Gastrocnemius medialis (tissue), 4 donors: ENCODE results near the gene DUOX1. TPM values are rescaled to one million over a fixed set of nuclear protein-coding genes. Genes with fewer than 3 reads are reported as not detected.

Experiments used
- ATAC-seq, 2 donors: fragments of 150-250 bp; one replicate each; pipeline ENCODE4 v1.9.1; 2016
- DNase-seq, 2 donors: peaks; one replicate each; pipeline ENCODE4 v3.0.0-alpha.2; 2019
- H3K27ac ChIP-seq, 4 donors: fragments of 200-600 bp; sonication (generic); 1 replicate in 1 of 4; 2 replicates in 3 of 4; pipeline ENCODE4 v1.5.1; 2016 to 2018; ENCODE audit warnings: mild to moderate bottlenecking in 2 of 4, moderate library complexity in 1 of 4
- H3K27me3 ChIP-seq, 3 donors: fragments of 200-600 bp; sonication (generic) in 2 of 3; 1 replicate in 1 of 3; 2 replicates in 2 of 3; pipeline versions ENCODE4 v1.5.1 to v1.6.0; 2016 to 2019; ENCODE audit warnings: mild to moderate bottlenecking in 1 of 3, moderate library complexity in 1 of 3
- H3K36me3 ChIP-seq, 2 donors: fragments of 200-600 bp; sonication (generic) in 1 of 2; one replicate each; pipeline ENCODE4 v1.5.1; 2017 to 2018
- H3K4me1 ChIP-seq, 2 donors: fragments of 200-600 bp; sonication (generic) in 1 of 2; one replicate each; pipeline ENCODE4 v1.5.1; 2016 to 2017; ENCODE audit warnings: mild to moderate bottlenecking in 2 of 2
- H3K4me3 ChIP-seq, 4 donors: fragments of 200-600 bp; sonication (generic) in 3 of 4; 1 replicate in 1 of 4; 2 replicates in 3 of 4; pipeline ENCODE4 v1.5.1; 2016 to 2019; ENCODE audit warnings: mild to moderate bottlenecking in 2 of 4
- H3K9me3 ChIP-seq, 3 donors: fragments of 200-600 bp; sonication (generic) in 2 of 3; 1 replicate in 1 of 3; 2 replicates in 2 of 3; pipeline ENCODE4 v1.5.1; 2016 to 2019
- CTCF ChIP-seq, 5 experiments: fragments of 450-650 bp in 3 of 5; fragments of 200-600 bp in 2 of 5; sonication (generic) in 2 of 5; IDR thresholded peaks in 4 of 5; conservative IDR thresholded peaks in 1 of 5; 1 replicate in 4 of 5; 2 replicates in 1 of 5; pipeline ENCODE4 v1.5.1; 2016 to 2019; ENCODE audit warnings: antibody characterized with exemption in 5 of 5, mild to moderate bottlenecking in 3 of 5, moderate library complexity in 3 of 5
- POLR2A ChIP-seq, 2 donors: fragments of 450-650 bp; IDR thresholded peaks; one replicate each; pipeline ENCODE4 v1.6.1; 2017; ENCODE audit warnings: antibody characterized with exemption in 2 of 2, mild to moderate bottlenecking in 2 of 2, moderate library complexity in 2 of 2
- in situ Hi-C, 4 donors: fragments of 200-750 bp; cut with MboI; loops; one replicate each; pipeline versions ENCODE4 v1.15.0 to v1.8.0; 2017; ENCODE audit warnings: low sequenced_read_pairs in 4 of 4
- intact Hi-C: fragments of 100-400 bp; cut with DNase I; formaldehyde crosslinking; loops from one replicate; pipeline ENCODE4 v1.15.1; 2023; ENCODE audit warnings: low total_unique reads
- total RNA-seq, 4 donors: library from RNA; depleted of rRNA; stranded (reverse); fragments of >200 nt; gene quantifications; one replicate each; pipeline versions ENCODE4 v1.1.0 to v1.2.3, GENCODE V29; 2016

DUOX1 gene
- total RNA-seq, 4 donors from 2014 or later, result 0.07 to 0.56 (median 0.13) TPM; not detected in 1

GRCh38 chr15:45120081-45120972 lies 9.5 kb upstream of the DUOX1 start:
- Histone ChIP-seq H3K27me3 (peaks cover 26 to 30% (median 26%) of the 10 kb centered on the region in 3 donors), H3K4me1 (peaks cover 4 to 9% of the 10 kb centered on the region in 2 donors), H3K36me3 (no peaks in the 10 kb centered on the region), H3K9me3 (no peaks in the 10 kb centered on the region), H3K4me3 (no peak overlapping the region), H3K27ac (no peak overlapping the region)
- in situ Hi-C loops (no loop called here), intact Hi-C loops (no loop called here)
- no peak for DNase-seq
- ATAC-seq, result no peak
- TF ChIP-seq CTCF (IDR thresholded peaks at IDR 0.05 in 4 of 5, conservative IDR thresholded peaks at IDR 0.05 in 1 of 5) (no peak), POLR2A (IDR thresholded peaks at IDR 0.05) (no peak)

- ATAC-seq (no peak), DNase-seq (no peak)
- no peak for TF ChIP-seq POLR2A (IDR thresholded peaks at IDR 0.05)
- TF ChIP-seq CTCF (IDR thresholded peaks at IDR 0.05 in 4 of 5, conservative IDR thresholded peaks at IDR 0.05 in 1 of 5), result no peak
- Histone ChIP-seq H3K36me3 (no peaks in the 10 kb centered on the region), H3K4me3 (no peak overlapping the region), H3K27ac (no peak overlapping the region), H3K4me1 (peaks cover 4 to 9% of the 10 kb centered on the region in 2 donors), H3K27me3 (peaks cover 19 to 23% (median 19%) of the 10 kb centered on the region in 3 donors), H3K9me3 (no peaks in the 10 kb centered on the region)
- in situ Hi-C loops (no loop called here), intact Hi-C loops (no loop called here)
These were observed 8.8 kb upstream of the DUOX1 start for GRCh38 chr15:45121020-45121419.

GRCh38 chr15:45121706-45122417 lies 7.9 kb upstream of the DUOX1 start:
- H3K27me3 ChIP-seq, result peaks cover 10 to 16% (median 10%) of the 10 kb centered on the region in 3 donors
- in situ Hi-C loops, result no loop called here

GRCh38 chr15:45122719-45123118 lies 7.1 kb upstream of the DUOX1 start:
- no peak overlapping the region for H3K27ac ChIP-seq
- TF ChIP-seq POLR2A (IDR thresholded peaks at IDR 0.05) (no peak), CTCF (IDR thresholded peaks at IDR 0.05 in 4 of 5, conservative IDR thresholded peaks at IDR 0.05 in 1 of 5) (no peak)
- peaks cover 2 to 15% (median 2%) of the 10 kb centered on the region in 3 donors for H3K27me3 ChIP-seq
- H3K9me3 ChIP-seq, result no peaks in the 10 kb centered on the region
- no peak overlapping the region for H3K4me3 ChIP-seq
- H3K4me1 ChIP-seq, result peaks cover 0 to 2% of the 10 kb centered on the region in 2 donors
- ATAC-seq (no peak), DNase-seq (no peak)
- in situ Hi-C loops (no loop called here), intact Hi-C loops (no loop called here)
- no peaks in the 10 kb centered on the region for H3K36me3 ChIP-seq

More at GRCh38 chr15:45121706-45122417, 7.9 kb upstream of the DUOX1 start:
- Histone ChIP-seq H3K9me3 (no peaks in the 10 kb centered on the region), H3K4me3 (no peak overlapping the region), H3K27ac (no peak overlapping the region), H3K36me3 (no peaks in the 10 kb centered on the region), H3K4me1 (peaks cover 4% of the 10 kb centered on the region in 2 donors)
- DNase-seq (no peak), ATAC-seq (no peak)
- intact Hi-C loops, result no loop called here
- TF ChIP-seq POLR2A (IDR thresholded peaks at IDR 0.05) (no peak), CTCF (IDR thresholded peaks at IDR 0.05 in 4 of 5, conservative IDR thresholded peaks at IDR 0.05 in 1 of 5) (no peak)
